SK-N-SH treated with all-trans-retinoic acid at 6 μM for 48 hours (cell line): ENCODE data around the gene ENO2.

ENCODE experiments used
- ATAC-seq: fragments of 200-7000 bp; cut with Tn5 transposase; 3 replicates; pipeline ENCODE4 v1.9.1; 2020; ENCODE audit warnings: mild to moderate bottlenecking, moderate library complexity
- BACH2 ChIP-seq: fragments of 250-450 bp; sonication (Bioruptor Pico); IDR thresholded peaks from 2 replicates; pipeline ENCODE4 v1.9.0; 2021; ENCODE audit warnings: mild to moderate bottlenecking, borderline replicate concordance
- CREB5 ChIP-seq: fragments of 250-450 bp; sonication (Bioruptor Pico); IDR thresholded peaks from 2 replicates; pipeline ENCODE4 v1.5.1; 2020; ENCODE audit warnings: low read depth, mild to moderate bottlenecking, moderate library complexity
- CSDC2 ChIP-seq: fragments of 250-450 bp; sonication (Bioruptor Pico); IDR thresholded peaks from 2 replicates; pipeline ENCODE4 v1.5.0; 2020; ENCODE audit warnings: mild to moderate bottlenecking, moderate library complexity
- CSRNP3 ChIP-seq: fragments of 250-450 bp; sonication (Bioruptor Pico); IDR thresholded peaks from 2 replicates; pipeline ENCODE4 v1.5.1; 2021; ENCODE audit warnings: mild to moderate bottlenecking, moderate library complexity
- ESRRG ChIP-seq: fragments of 250-450 bp; sonication (Bioruptor Pico); IDR thresholded peaks from 2 replicates; pipeline ENCODE4 v1.6.1; 2021; ENCODE audit warnings: mild to moderate bottlenecking
- GLIS3 ChIP-seq: fragments of 250-450 bp; sonication (Bioruptor Pico); IDR thresholded peaks from 2 replicates; pipeline ENCODE4 v1.5.0; 2020; ENCODE audit warnings: mild to moderate bottlenecking, moderate library complexity
- ISL1 ChIP-seq: fragments of 250-450 bp; sonication (Bioruptor Pico); IDR thresholded peaks from 2 replicates; pipeline ENCODE4 v2.1.2; 2022; ENCODE audit warnings: mild to moderate bottlenecking, moderate library complexity
- OSR1 ChIP-seq: fragments of 250-450 bp; sonication (Bioruptor Pico); IDR thresholded peaks from 2 replicates; pipeline ENCODE4 v1.8.0; 2022; ENCODE audit warnings: moderate library complexity, mild to moderate bottlenecking, inconsistent platforms
- PATZ1 ChIP-seq: fragments of 250-450 bp; sonication (Bioruptor Pico); IDR thresholded peaks from 2 replicates; pipeline ENCODE4 v1.8.0; 2020; ENCODE audit warnings: mild to moderate bottlenecking, moderate library complexity, borderline replicate concordance
- POU6F1 ChIP-seq: fragments of 250-450 bp; sonication (Bioruptor Pico); IDR thresholded peaks from 2 replicates; pipeline ENCODE4 v1.8.0; 2021; ENCODE audit warnings: low read depth, mild to moderate bottlenecking, moderate library complexity, borderline replicate concordance
- PPARA ChIP-seq: fragments of 250-450 bp; sonication (Bioruptor Pico); IDR thresholded peaks from 2 replicates; pipeline ENCODE4 v1.5.0; 2020; ENCODE audit warnings: mild to moderate bottlenecking, borderline replicate concordance
- RARB ChIP-seq: fragments of 250-450 bp; sonication (Bioruptor Pico); IDR thresholded peaks from 2 replicates; pipeline ENCODE4 v1.8.0; 2021; ENCODE audit warnings: mild to moderate bottlenecking, moderate library complexity
- SNAI2 ChIP-seq: fragments of 250-450 bp; sonication (Bioruptor Pico); IDR thresholded peaks from 2 replicates; pipeline ENCODE4 v1.5.0; 2020; ENCODE audit warnings: mild to moderate bottlenecking, moderate library complexity
- TCF4 ChIP-seq: fragments of 250-450 bp; sonication (Bioruptor Pico); IDR thresholded peaks from 2 replicates; pipeline ENCODE4 v1.8.0; 2021; ENCODE audit warnings: mild to moderate bottlenecking, moderate library complexity, borderline replicate concordance
- TOX ChIP-seq: fragments of 250-450 bp; sonication (Bioruptor Pico); IDR thresholded peaks from 2 replicates; pipeline ENCODE4 v1.8.0; 2021; ENCODE audit warnings: mild to moderate bottlenecking, moderate library complexity, borderline replicate concordance
- ZFP30 ChIP-seq: fragments of 450-650 bp; formaldehyde crosslinking; IDR thresholded peaks from 2 replicates; pipeline ENCODE4 v1.5.0; 2022; ENCODE audit warnings: mild to moderate bottlenecking, moderate library complexity
- ZNF565 ChIP-seq: fragments of 450-650 bp; formaldehyde crosslinking; conservative IDR thresholded peaks from 2 replicates; pipeline ENCODE4 v1.5.0; 2020; ENCODE audit warnings: low read depth, mild to moderate bottlenecking, moderate library complexity
- ZNF70 ChIP-seq: fragments of 450-650 bp; formaldehyde crosslinking; IDR thresholded peaks from 2 replicates; pipeline ENCODE4 v1.5.0; 2020; ENCODE audit warnings: mild to moderate bottlenecking, moderate library complexity
- ZNF8 ChIP-seq: fragments of 450-650 bp; formaldehyde crosslinking; IDR thresholded peaks from 2 replicates; pipeline ENCODE4 v1.5.0; 2020; ENCODE audit warnings: mild to moderate bottlenecking, moderate library complexity

The ENO2 gene

GRCh38 chr12:6957151-6957701, 42.8 kb downstream of the ENO2 start:
- TF ChIP-seq ZNF8 (CRISPR knock-in tag) (no peak), CSDC2 (CRISPR knock-in tag) (no peak), CSRNP3 (CRISPR knock-in tag) (no peak), GLIS3 (CRISPR knock-in tag) (no peak), RARB (CRISPR knock-in tag) (no peak), PPARA (CRISPR knock-in tag) (no peak), CREB5 (CRISPR knock-in tag) (no peak), ZNF70 (CRISPR knock-in tag) (no peak), ESRRG (CRISPR knock-in tag) (no peak), PATZ1 (CRISPR knock-in tag) (no peak), OSR1 (CRISPR knock-in tag) (no peak)
- no peak for ATAC-seq

GRCh38 chr12:6957741-6958608, 43.6 kb downstream of the ENO2 start:
- ATAC-seq = no peak

GRCh38 chr12:6958609-6959057, 44.3 kb downstream of the ENO2 start:
- TF ChIP-seq OSR1 (CRISPR knock-in tag) (no peak), ZNF70 (CRISPR knock-in tag) (no peak)
- no peak for ATAC-seq

More at GRCh38 chr12:6957741-6958608, 43.6 kb downstream of the ENO2 start:
- TF ChIP-seq BACH2 (CRISPR knock-in tag) (no peak), ZNF565 (CRISPR knock-in tag) (no peak), TOX (CRISPR knock-in tag) (no peak), CREB5 (CRISPR knock-in tag) (no peak), PATZ1 (CRISPR knock-in tag) (no peak), ZNF8 (CRISPR knock-in tag) (no peak)

- no peak for ATAC-seq
- TF ChIP-seq BACH2 (CRISPR knock-in tag) (no peak), TCF4 (CRISPR knock-in tag) (no peak), POU6F1 (CRISPR knock-in tag) (no peak), PATZ1 (CRISPR knock-in tag) (no peak), ISL1 (no peak), PPARA (CRISPR knock-in tag) (no peak), SNAI2 (CRISPR knock-in tag) (no peak), TOX (CRISPR knock-in tag) (no peak), CSDC2 (CRISPR knock-in tag) (no peak), ZFP30 (CRISPR knock-in tag) (no peak)
Measured at GRCh38 chr12:6959058-6959804, 44.9 kb downstream of the ENO2 start.
